Stimulated activated CD8-positive, alpha-beta memory T cell treated with anti-CD3 and anti-CD28 coated beads, Interleukin-4, amount 100 ng/mL, for 1 hour (primary cell): ENCODE measurements around the gene SSRP1.
"Not testable (repeated sequence)": the region's sequence is repeated elsewhere in the genome, so short reads cannot be mapped to it uniquely, and the experiment has no call there.

Source experiments
- DNase-seq, 2 donors: peaks; one replicate each; pipeline ENCODE4 v3.0.0-alpha.2; 2020; ENCODE audit warnings: low read depth in 2 of 2, low spot score in 1 of 2

Gene SSRP1

GRCh38 chr11:57302489-57302888 is 33.2 kb downstream of the SSRP1 start:
- no peak for DNase-seq

GRCh38 chr11:57301711-57302423 is 33.8 kb downstream of the SSRP1 start:
- DNase-seq: no peak

GRCh38 chr11:57300785-57301184 is 34.9 kb downstream of the SSRP1 start:
- no peak for DNase-seq

- DNase-seq: no peak
These were observed 36.4 kb downstream of the SSRP1 start for GRCh38 chr11:57299150-57299737.

DNA sequence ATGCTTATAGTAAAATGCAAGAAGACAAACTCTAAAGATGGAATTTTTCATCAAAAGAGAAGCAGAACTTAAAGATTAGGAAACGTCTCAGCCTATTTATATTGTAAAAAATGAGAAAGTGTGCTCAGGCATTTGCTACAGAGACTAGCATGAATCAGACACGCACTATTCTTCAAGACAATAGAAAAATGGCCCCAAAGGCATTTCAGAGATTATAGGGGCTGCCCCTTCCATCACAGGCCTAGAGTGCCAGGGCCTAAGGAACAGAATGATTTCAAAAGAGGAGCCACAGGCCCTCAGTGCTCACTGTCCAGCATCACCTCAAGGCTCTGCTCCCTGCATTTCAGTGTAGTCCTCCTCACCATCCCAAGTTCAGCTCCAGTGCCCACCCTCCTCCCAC is 38.5 kb downstream of the SSRP1 start:
- no peak for DNase-seq

- DNase-seq: not testable (repeated sequence)
These were observed 39.5 kb downstream of the SSRP1 start for GRCh38 chr11:57296205-57296604.

DNA sequence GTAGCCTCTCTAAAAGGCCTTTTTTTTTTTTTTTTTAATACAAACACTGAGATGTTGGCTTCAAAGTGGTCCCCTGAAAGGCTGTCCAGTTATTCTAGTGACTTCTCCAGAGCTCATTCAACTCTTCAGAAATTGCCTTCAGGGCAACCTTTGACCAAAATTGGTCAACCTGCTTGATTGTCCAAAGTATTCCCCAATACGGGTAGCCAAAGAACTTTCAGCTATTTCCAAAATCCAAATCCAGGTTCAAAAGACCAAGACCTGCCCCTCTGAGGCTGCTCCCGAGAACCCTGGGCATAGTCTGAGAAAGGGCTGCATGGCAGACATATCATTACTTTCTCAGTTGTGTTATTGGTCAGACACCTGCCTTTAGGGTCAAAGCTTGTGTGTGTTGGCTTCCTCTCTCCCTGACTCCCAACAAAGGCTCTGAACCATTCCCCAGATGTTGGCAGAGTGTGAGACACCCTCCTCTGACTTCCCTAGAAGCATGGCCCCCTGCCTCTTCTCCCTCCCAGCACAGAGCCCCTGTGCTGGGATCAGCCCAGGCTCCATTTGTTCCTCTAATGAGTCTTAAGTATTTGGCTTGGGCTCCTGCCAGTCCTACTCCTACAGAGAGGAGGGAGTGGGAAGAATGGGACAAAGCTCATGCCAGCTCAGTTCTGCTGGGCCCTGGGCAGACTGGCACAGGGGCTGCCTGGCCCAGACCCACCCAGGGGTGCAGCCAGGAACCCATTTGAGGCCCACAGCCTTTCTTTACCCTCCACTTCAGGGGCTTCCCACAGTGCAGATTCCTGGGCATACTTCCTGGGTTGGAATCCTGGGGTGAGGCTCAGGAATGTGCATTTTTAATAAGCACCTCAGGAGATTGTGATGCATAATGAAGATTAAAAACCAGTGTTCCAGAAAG is 41.2 kb downstream of the SSRP1 start:
- no peak for DNase-seq

GRCh38 chr11:57290288-57290687 is 45.4 kb downstream of the SSRP1 start:
- DNase-seq: no peak

GRCh38 chr11:57288771-57289579 is 46.7 kb downstream of the SSRP1 start:
- no peak for DNase-seq

DNA sequence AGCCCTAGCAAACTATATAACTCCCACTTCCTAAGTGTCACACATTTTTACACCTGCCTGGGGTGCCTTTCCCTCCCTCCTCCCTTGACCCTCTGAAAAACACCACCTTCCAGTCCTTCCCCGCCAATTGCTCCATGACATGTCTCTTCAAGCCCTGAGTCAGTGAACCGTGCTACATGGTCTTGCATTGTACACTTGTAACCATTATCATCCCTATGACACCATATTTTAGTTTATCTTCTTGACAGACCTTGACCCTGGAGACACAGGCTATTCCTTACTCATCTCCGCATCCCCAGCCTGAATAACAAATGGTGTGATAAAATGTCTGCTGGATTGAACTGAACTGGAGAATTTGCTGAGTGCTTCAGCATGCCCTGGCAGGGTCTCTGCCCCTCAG is 47.8 kb downstream of the SSRP1 start:
- no peak for DNase-seq

DNA sequence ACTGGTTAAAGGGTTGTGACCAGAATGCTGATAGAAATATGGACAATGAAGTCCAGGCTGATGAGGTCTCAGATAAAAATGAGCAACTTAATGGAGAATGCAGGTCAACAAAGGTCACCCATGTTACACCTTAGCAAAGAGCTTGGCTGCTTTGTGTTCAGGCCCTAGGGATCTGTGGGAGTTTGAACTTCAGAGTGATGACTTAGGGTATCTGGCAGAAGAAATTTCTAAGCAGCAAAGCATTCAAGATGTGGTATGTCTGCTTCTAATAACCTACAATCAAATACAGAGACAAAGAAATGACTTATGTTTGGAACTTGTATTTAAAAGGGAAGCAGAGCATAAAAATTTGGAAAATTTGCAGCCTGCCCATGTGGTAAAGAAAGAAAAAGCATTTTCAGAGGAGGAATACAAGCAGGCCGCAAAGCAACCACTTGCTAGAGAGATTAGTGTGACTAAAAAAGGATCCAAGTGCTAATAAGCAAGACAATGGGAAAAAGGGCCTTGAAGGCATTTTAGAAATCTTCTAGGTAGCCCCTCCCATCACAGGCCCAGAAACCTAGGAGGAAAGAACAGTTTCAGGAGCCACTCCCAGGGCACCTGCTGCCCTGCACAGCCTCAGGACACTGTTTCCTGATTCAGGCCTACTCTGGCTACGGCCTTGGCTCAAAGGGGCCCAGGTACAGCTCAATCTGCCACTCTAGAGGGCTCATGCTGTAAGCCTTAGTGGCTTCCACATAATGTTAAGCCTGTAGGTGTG is 52.3 kb downstream of the SSRP1 start:
- no peak for DNase-seq

GRCh38 chr11:57281546-57281945 is 54.1 kb downstream of the SSRP1 start:
- not testable (repeated sequence) for DNase-seq

DNA sequence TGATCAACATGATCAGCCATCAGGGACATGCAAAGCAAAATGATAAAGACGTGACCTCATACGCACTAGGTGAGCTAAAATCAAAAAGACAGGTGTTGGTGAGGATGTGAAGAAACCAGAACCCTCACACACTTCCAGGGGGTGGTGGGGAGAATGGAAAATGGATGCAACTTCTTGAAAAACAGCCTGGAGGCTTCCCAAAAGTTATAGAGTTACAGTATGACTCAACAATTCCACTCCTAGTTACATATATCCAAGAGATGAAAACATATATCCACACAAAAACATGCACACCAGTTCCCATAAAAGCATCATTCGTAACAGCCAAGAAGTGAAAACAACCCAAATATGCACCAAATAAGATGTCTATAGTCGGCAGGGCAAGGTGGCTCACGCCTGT is 56.6 kb downstream of the SSRP1 start:
- DNase-seq: no peak

DNA sequence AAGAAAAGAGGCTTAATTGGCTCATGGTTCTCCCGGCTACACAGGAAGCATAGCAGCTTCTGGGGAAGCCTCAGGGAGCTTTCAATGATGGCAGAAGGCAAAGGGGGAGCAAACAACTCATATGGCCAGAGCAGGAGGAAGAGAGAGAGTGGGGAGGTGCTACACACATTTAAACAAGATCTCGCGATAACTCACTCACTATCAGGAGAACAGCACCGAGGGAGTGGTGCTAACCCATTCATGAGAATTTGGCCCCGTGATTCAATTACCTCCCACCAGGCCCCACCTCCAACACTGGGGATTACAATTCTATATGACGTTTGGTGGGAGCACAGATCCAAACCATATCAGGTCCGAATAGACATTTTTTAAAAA is 57.0 kb downstream of the SSRP1 start:
- no peak for DNase-seq

DNA sequence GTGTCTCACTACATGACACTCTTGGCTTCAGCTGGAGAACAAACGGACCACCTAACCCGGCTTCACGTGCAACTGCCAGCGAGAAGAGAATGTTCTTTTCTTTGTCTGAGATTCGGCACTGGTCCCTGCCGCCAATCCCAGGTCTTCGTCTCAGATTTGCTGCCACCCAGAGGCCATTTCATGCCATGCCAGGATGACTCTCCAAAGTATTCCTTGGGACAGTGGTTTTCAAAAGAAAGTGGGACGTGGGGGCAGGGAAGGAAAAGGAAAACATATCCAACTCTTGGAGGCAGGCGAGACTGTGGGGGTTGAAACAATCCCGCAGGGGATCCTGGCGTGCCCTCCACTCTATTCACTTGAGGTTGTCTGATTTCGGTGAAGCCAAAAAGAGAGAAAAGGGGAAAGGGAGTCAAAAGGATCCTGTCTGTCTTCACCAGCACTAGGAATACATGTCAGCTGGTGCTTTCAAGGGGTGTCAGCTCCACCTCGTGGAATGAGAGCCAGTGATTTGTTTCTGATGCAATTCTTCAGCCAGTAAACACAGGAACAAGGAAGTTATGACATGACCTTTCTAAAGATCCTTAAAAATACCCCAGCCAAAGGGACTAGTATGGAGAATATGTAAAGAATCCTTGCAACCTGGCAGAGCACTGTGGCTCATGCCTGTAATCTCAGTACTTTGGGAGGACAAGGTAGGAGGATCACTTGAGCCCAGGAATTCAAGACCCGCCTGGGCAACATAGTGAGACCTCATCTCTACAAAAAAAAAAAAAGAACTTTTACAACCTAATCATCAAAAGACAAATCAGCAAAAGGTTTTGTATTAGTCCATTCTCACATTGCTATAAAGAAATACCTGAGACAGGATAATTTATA is 57.6 kb downstream of the SSRP1 start:
- no peak for DNase-seq

GRCh38 chr11:57276971-57277675 is 58.6 kb downstream of the SSRP1 start:
- no peak for DNase-seq

- no peak for DNase-seq
These were observed 59.3 kb downstream of the SSRP1 start for GRCh38 chr11:57276169-57276970.
